ENCODE results near the gene BRI3.

BRI3 gene

DNA sequence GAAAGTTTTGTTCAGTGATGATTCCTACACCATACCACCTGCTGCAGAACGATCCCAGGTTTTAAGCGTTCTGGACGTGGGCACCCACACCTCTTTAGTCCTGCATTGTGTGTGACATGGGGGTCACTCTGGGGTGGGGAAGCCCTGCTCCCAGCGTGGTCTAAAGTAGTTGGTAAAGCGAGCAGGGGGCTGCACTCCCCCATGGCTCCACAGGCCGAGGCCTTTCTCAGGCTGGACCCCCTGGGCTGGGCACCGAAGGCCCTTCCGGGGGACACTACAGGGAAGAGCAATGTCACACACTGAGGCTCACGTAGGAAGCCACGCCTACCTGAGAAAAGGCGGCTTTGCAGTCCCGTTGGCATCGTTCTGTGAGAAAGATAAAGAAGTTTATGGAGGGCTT, 12.3 kb downstream of the BRI3 start:
- Histone ChIP-seq H4K12ac (ENCODE audit: low read depth, low read length) (no peak overlapping the region), H2BK120ac (ENCODE audit: insufficient read depth, low read length, poor library complexity) (no peak overlapping the region), H3K27me3 (ENCODE audit: insufficient read depth, low read length) (no peaks in the 10 kb centered on the region), H3K79me2 (ENCODE audit: control insufficient read depth, insufficient read depth, low read length, poor library complexity) (no peaks in the 10 kb centered on the region), H3K36me3 (ENCODE audit: control insufficient read depth in 1 of 2, insufficient read depth in 2 of 2, low read length in 2 of 2) (peaks cover 66% of the 10 kb centered on the region in 2 experiments), H3K4ac (ENCODE audit: low read depth, low read length) (no peak overlapping the region), H3K23ac (ENCODE audit: low read length) (no peak overlapping the region), H3K4me1 (ENCODE audit: control insufficient read depth in 1 of 2, insufficient read depth in 2 of 2, low read length in 2 of 2) (peaks cover 5 to 9% of the 10 kb centered on the region in 2 experiments), H2BK12ac (ENCODE audit: low read length) (no peak overlapping the region), H2AK5ac (ENCODE audit: low read length) (no peak overlapping the region), H2AFZ (ENCODE audit: insufficient read depth, low read length, poor library complexity) (no peak overlapping the region), H4K8ac (ENCODE audit: low read depth, low read length) (no peak overlapping the region), H3K4me2 (ENCODE audit: low read length) (no peak overlapping the region), H4K91ac (ENCODE audit: low read depth, low read length) (no peak overlapping the region), H3K79me1 (ENCODE audit: low read length) (no peaks in the 10 kb centered on the region), H2BK5ac (ENCODE audit: low read depth, low read length, poor library complexity) (no peak overlapping the region), H3K18ac (ENCODE audit: low read length) (no peak overlapping the region), H3K4me3 (ENCODE audit: low read depth, low read length) (no peak overlapping the region), H3K9ac (ENCODE audit: low read length) (no peak overlapping the region), H3K9me3 (ENCODE audit: insufficient read depth, low read depth, low read length) (no peaks in the 10 kb centered on the region), H3K14ac (ENCODE audit: low read length) (no peak overlapping the region), H3K27ac (ENCODE audit: low read depth, low read length) (no peak overlapping the region)
- WGBS (ENCODE audit: extremely low coverage, insufficient coverage, insufficient read length): no CpG with 5 or more reads among the region's 13 CpGs
- no peak for DNase-seq

- Histone ChIP-seq H3K9me3 (ENCODE audit: insufficient read depth, low read depth, low read length) (no peaks in the 10 kb centered on the region), H3K23ac (ENCODE audit: low read length) (no peak overlapping the region), H2BK12ac (ENCODE audit: low read length) (no peak overlapping the region), H3K18ac (ENCODE audit: low read length) (no peak overlapping the region), H3K27ac (ENCODE audit: low read depth, low read length) (no peak overlapping the region), H4K91ac (ENCODE audit: low read depth, low read length) (no peak overlapping the region), H3K4me1 (ENCODE audit: control insufficient read depth in 1 of 2, insufficient read depth in 2 of 2, low read length in 2 of 2) (peaks cover 5 to 8% of the 10 kb centered on the region in 2 experiments), H2BK5ac (ENCODE audit: low read depth, low read length, poor library complexity) (no peak overlapping the region), H3K27me3 (ENCODE audit: insufficient read depth, low read length) (no peaks in the 10 kb centered on the region), H3K79me2 (ENCODE audit: control insufficient read depth, insufficient read depth, low read length, poor library complexity) (no peaks in the 10 kb centered on the region), H3K79me1 (ENCODE audit: low read length) (no peaks in the 10 kb centered on the region), H4K12ac (ENCODE audit: low read depth, low read length) (no peak overlapping the region), H3K9ac (ENCODE audit: low read length) (no peak overlapping the region), H4K8ac (ENCODE audit: low read depth, low read length) (no peak overlapping the region), H2AFZ (ENCODE audit: insufficient read depth, low read length, poor library complexity) (no peak overlapping the region), H2BK120ac (ENCODE audit: insufficient read depth, low read length, poor library complexity) (no peak overlapping the region), H3K36me3 (ENCODE audit: control insufficient read depth in 1 of 2, insufficient read depth in 2 of 2, low read length in 2 of 2) (peaks cover 62 to 66% of the 10 kb centered on the region in 2 experiments), H2AK5ac (ENCODE audit: low read length) (no peak overlapping the region), H3K4ac (ENCODE audit: low read depth, low read length) (no peak overlapping the region), H3K14ac (ENCODE audit: low read length) (no peak overlapping the region), H3K4me3 (ENCODE audit: low read depth, low read length) (no peak overlapping the region), H3K4me2 (ENCODE audit: low read length) (no peak overlapping the region)
- DNase-seq: peak in 1 of 2 donors; percentile 30
- no CpG with 5 or more reads among the region's 15 CpGs for WGBS (ENCODE audit: extremely low coverage, insufficient coverage, insufficient read length)
Measured at GRCh38 chr7:98294326-98294725, 12.8 kb downstream of the BRI3 start.

DNA sequence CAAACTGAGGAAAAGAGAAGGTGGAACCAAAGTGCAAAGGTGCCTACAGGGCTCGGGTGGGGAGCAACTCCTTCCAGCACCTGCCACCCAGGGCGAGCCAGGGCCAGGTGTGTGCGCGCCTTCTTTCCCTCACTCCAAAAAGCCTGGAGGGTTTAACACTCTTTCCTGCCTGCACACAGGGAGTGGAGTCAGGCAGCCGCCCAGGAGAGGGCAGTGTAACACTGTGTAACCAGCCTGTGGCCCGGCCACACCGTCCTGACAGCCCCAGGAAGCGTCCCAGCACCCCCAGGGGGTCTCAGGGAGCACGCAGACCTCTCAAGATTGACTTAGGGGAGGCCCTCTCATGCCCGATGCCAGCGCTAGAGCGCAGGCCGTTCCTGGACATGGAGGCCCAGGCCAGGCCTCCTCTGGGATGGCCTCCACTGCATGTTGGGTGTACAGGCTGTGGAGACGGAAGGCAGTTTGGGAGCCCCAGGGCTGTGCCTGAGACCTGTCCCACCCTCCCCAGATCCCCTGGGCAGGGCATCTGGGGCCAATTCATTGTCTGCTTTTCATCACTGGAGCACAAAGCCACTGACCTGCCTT, 13.4 kb downstream of the BRI3 start:
- Histone ChIP-seq H3K36me3 (ENCODE audit: control insufficient read depth in 1 of 2, insufficient read depth in 2 of 2, low read length in 2 of 2) (peaks cover 61 to 66% of the 10 kb centered on the region in 2 experiments), H3K27ac (ENCODE audit: low read depth, low read length) (no peak overlapping the region), H3K9ac (ENCODE audit: low read length) (no peak overlapping the region), H2AK5ac (ENCODE audit: low read length) (no peak overlapping the region), H3K4ac (ENCODE audit: low read depth, low read length) (no peak overlapping the region), H4K8ac (ENCODE audit: low read depth, low read length) (no peak overlapping the region), H3K4me2 (ENCODE audit: low read length) (no peak overlapping the region), H3K9me3 (ENCODE audit: insufficient read depth, low read depth, low read length) (no peaks in the 10 kb centered on the region), H4K91ac (ENCODE audit: low read depth, low read length) (no peak overlapping the region), H3K23ac (ENCODE audit: low read length) (no peak overlapping the region), H2BK120ac (ENCODE audit: insufficient read depth, low read length, poor library complexity) (no peak overlapping the region), H4K12ac (ENCODE audit: low read depth, low read length) (no peak overlapping the region), H3K4me3 (ENCODE audit: low read depth, low read length) (no peak overlapping the region), H3K4me1 (ENCODE audit: control insufficient read depth in 1 of 2, insufficient read depth in 2 of 2, low read length in 2 of 2) (peaks cover 5 to 7% of the 10 kb centered on the region in 2 experiments), H2BK12ac (ENCODE audit: low read length) (no peak overlapping the region), H3K27me3 (ENCODE audit: insufficient read depth, low read length) (no peaks in the 10 kb centered on the region), H3K79me1 (ENCODE audit: low read length) (no peaks in the 10 kb centered on the region), H2AFZ (ENCODE audit: insufficient read depth, low read length, poor library complexity) (no peak overlapping the region), H2BK5ac (ENCODE audit: low read depth, low read length, poor library complexity) (no peak overlapping the region), H3K18ac (ENCODE audit: low read length) (no peak overlapping the region), H3K14ac (ENCODE audit: low read length) (no peak overlapping the region), H3K79me2 (ENCODE audit: control insufficient read depth, insufficient read depth, low read length, poor library complexity) (no peaks in the 10 kb centered on the region)
- peak; percentile 81 to 91 for DNase-seq
- no CpG with 5 or more reads among the region's 14 CpGs for WGBS (ENCODE audit: extremely low coverage, insufficient coverage, insufficient read length)

- H3K79me2 ChIP-seq (ENCODE audit: control insufficient read depth, insufficient read depth, low read length, poor library complexity): no peaks in the 10 kb centered on the region
- peak; percentile 16 to 42 for DNase-seq
- H2AFZ ChIP-seq (ENCODE audit: insufficient read depth, low read length, poor library complexity): no peak overlapping the region
- peaks cover 65 to 70% of the 10 kb centered on the region in 2 experiments for H3K36me3 ChIP-seq (ENCODE audit: control insufficient read depth in 1 of 2, insufficient read depth in 2 of 2, low read length in 2 of 2)
- no CpG with 5 or more reads among the region's 19 CpGs for WGBS (ENCODE audit: extremely low coverage, insufficient coverage, insufficient read length)
- no peak overlapping the region for H3K4me3 ChIP-seq (ENCODE audit: low read depth, low read length)
- peak overlapping the region; percentile 1 for H3K27ac ChIP-seq (ENCODE audit: low read depth, low read length)
- H2BK5ac ChIP-seq (ENCODE audit: low read depth, low read length, poor library complexity): no peak overlapping the region
- H2BK120ac ChIP-seq (ENCODE audit: insufficient read depth, low read length, poor library complexity): no peak overlapping the region
- H4K91ac ChIP-seq (ENCODE audit: low read depth, low read length): no peak overlapping the region
- no peak overlapping the region for H3K23ac ChIP-seq (ENCODE audit: low read length)
- no peak overlapping the region for H3K18ac ChIP-seq (ENCODE audit: low read length)
- H2AK5ac ChIP-seq (ENCODE audit: low read length): no peak overlapping the region
- H3K79me1 ChIP-seq (ENCODE audit: low read length): peaks cover 3% of the 10 kb centered on the region
- no peak overlapping the region for H4K12ac ChIP-seq (ENCODE audit: low read depth, low read length)
- H3K9me3 ChIP-seq (ENCODE audit: insufficient read depth, low read depth, low read length): peaks cover 3% of the 10 kb centered on the region
- H4K8ac ChIP-seq (ENCODE audit: low read depth, low read length): no peak overlapping the region
- no peak overlapping the region for H3K14ac ChIP-seq (ENCODE audit: low read length)
- H3K4me1 ChIP-seq (ENCODE audit: control insufficient read depth in 1 of 2, insufficient read depth in 2 of 2, low read length in 2 of 2): peaks cover 9% of the 10 kb centered on the region in 2 experiments
- H3K4me2 ChIP-seq (ENCODE audit: low read length): no peak overlapping the region
- H3K4ac ChIP-seq (ENCODE audit: low read depth, low read length): no peak overlapping the region
- no peaks in the 10 kb centered on the region for H3K27me3 ChIP-seq (ENCODE audit: insufficient read depth, low read length)
- H3K9ac ChIP-seq (ENCODE audit: low read length): no peak overlapping the region
- H2BK12ac ChIP-seq (ENCODE audit: low read length): no peak overlapping the region
Measured at GRCh38 chr7:98295467-98296192, 14.1 kb downstream of the BRI3 start.
